A673 (cell line): ENCODE results near the gene DMRTC2. TPM values are rescaled to one million over a fixed set of nuclear protein-coding genes. Genes with fewer than 3 reads are reported as not detected.

Experiments
- BruUV-seq: library from RNA; stranded (reverse); fragments of 400-500 nt; replicated peaks from 2 replicates; lab custom pipeline; 2021; lab: Mats Ljungman, UMichigan
- CTCF ChIA-PET: fragments of 300-600 bp; sonication (Branson Sonifier 250); formaldehyde crosslinking; loops from one replicate; lab custom pipeline; 2022; ENCODE audit warnings: antibody characterized with exemption; lab: Charles Lee
- POLR2A ChIA-PET: fragments of 300-600 bp; sonication (Branson Sonifier 250); formaldehyde crosslinking; loops from one replicate; lab custom pipeline; 2022; ENCODE audit warnings: antibody characterized with exemption; ENCODE audit not compliant: low non-redundant PET; lab: Charles Lee
- DNase-seq: peaks from one replicate; pipeline ENCODE4 v3.0.0-alpha.2; 2015; ENCODE audit warnings: low spot score
- H3K27ac ChIP-seq: fragments of 200-600 bp; sonication (generic); 2 replicates; pipeline ENCODE4 v1.5.1; 2016; ENCODE audit warnings: mixed run types, low read depth, mild to moderate bottlenecking, mixed read lengths, antibody characterized with exemption, low read length; ENCODE audit not compliant: poor library complexity, severe bottlenecking
- H3K27me3 ChIP-seq: fragments of 200-600 bp; sonication (generic); replicated peaks from 2 replicates; pipeline ENCODE4 v1.6.1; 2017; ENCODE audit warnings: mixed run types, low read depth, mild to moderate bottlenecking, mixed read lengths, antibody characterized with exemption, low read length; ENCODE audit not compliant: insufficient read depth, poor library complexity
- H3K36me3 ChIP-seq: fragments of 200-600 bp; sonication (generic); 2 replicates; pipeline ENCODE4 v1.6.1; 2016; ENCODE audit warnings: mixed run types, mild to moderate bottlenecking, mixed read lengths, antibody characterized with exemption, low read length; ENCODE audit not compliant: insufficient read depth, poor library complexity, severe bottlenecking
- H3K4me1 ChIP-seq: fragments of 200-600 bp; sonication (generic); 2 replicates; pipeline ENCODE4 v1.6.1; 2017; ENCODE audit warnings: mixed run types, mild to moderate bottlenecking, mixed read lengths, antibody characterized with exemption, low read length; ENCODE audit not compliant: insufficient read depth, poor library complexity, severe bottlenecking
- H3K4me3 ChIP-seq: fragments of 200-600 bp; sonication (generic); 2 replicates; pipeline ENCODE4 v1.5.1; 2016; ENCODE audit warnings: low read depth, mixed run types, mild to moderate bottlenecking, mixed read lengths, low read length; ENCODE audit not compliant: poor library complexity, severe bottlenecking
- H3K9me3 ChIP-seq: fragments of 200-600 bp; sonication (generic); 2 replicates; pipeline ENCODE4 v1.6.1; 2016; ENCODE audit warnings: mixed run types, low read depth, mild to moderate bottlenecking, mixed read lengths, antibody characterized with exemption, low read length; ENCODE audit not compliant: poor library complexity, severe bottlenecking
- EZH2 ChIP-seq: fragments of 200-600 bp; sonication (generic); IDR thresholded peaks from 2 replicates; pipeline ENCODE4 v1.6.1; 2017; ENCODE audit warnings: borderline replicate concordance, low read depth, mild to moderate bottlenecking, mixed read lengths, antibody characterized with exemption, low read length; ENCODE audit not compliant: poor library complexity, severe bottlenecking
- intact Hi-C: fragments of 100-400 bp; cut with micrococcal nuclease; formaldehyde crosslinking; loops from one replicate; pipeline ENCODE4 v1.10.0; 2022; ENCODE audit not compliant: unreplicated experiment
- total RNA-seq: library from RNA; stranded (reverse); gene quantifications from 2 replicates; pipeline ENCODE4 v1.2.3, GENCODE V29; 2021
- TF ChIP-seq, protein P1 (sequence below): fragments of 300-800, 200-600 bp; sonication (generic); conservative IDR thresholded peaks from 2 replicates; pipeline ENCODE4 v1.5.1; 2017; ENCODE audit warnings: low read depth, mild to moderate bottlenecking, antibody characterized with exemption, low read length, moderate library complexity, mixed read lengths

DMRTC2 gene
- total RNA-seq, 1 experiment from 2014 or later: not detected

DNA sequence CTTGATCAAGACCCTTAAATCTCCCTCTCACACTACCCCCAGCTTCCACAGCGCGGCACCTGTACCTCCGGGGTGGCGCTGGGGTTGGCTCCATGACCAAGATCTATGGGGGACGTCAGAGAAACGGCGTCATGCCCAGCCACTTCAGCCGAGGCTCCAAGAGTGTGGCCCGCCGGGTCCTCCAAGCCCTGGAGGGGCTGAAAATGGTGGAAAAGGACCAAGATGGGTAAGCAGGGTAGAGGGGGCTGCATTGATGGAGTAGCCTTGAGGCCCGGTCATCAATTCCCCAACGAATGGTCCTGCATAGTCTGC lies 24.1 kb downstream of the DMRTC2 start:
- CTCF ChIA-PET: no interaction called here
- H3K4me3 ChIP-seq: no peak overlapping the region
- BruUV-seq: no TSS peak
- no peak for DNase-seq
- H3K36me3 ChIP-seq: peaks cover 88% of the 10 kb centered on the region
- H3K27me3 ChIP-seq: no peaks in the 10 kb centered on the region
- H3K9me3 ChIP-seq: no peaks in the 10 kb centered on the region
- no peak for TF ChIP-seq EZH2
- TF ChIP-seq, protein P1, sequence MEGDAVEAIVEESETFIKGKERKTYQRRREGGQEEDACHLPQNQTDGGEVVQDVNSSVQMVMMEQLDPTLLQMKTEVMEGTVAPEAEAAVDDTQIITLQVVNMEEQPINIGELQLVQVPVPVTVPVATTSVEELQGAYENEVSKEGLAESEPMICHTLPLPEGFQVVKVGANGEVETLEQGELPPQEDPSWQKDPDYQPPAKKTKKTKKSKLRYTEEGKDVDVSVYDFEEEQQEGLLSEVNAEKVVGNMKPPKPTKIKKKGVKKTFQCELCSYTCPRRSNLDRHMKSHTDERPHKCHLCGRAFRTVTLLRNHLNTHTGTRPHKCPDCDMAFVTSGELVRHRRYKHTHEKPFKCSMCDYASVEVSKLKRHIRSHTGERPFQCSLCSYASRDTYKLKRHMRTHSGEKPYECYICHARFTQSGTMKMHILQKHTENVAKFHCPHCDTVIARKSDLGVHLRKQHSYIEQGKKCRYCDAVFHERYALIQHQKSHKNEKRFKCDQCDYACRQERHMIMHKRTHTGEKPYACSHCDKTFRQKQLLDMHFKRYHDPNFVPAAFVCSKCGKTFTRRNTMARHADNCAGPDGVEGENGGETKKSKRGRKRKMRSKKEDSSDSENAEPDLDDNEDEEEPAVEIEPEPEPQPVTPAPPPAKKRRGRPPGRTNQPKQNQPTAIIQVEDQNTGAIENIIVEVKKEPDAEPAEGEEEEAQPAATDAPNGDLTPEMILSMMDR: no peak
- POLR2A ChIA-PET: no interaction called here
- intact Hi-C loops: no loop called here
- H3K4me1 ChIP-seq: peaks cover 27% of the 10 kb centered on the region
- peak overlapping the region; percentile 70 for H3K27ac ChIP-seq

DNA sequence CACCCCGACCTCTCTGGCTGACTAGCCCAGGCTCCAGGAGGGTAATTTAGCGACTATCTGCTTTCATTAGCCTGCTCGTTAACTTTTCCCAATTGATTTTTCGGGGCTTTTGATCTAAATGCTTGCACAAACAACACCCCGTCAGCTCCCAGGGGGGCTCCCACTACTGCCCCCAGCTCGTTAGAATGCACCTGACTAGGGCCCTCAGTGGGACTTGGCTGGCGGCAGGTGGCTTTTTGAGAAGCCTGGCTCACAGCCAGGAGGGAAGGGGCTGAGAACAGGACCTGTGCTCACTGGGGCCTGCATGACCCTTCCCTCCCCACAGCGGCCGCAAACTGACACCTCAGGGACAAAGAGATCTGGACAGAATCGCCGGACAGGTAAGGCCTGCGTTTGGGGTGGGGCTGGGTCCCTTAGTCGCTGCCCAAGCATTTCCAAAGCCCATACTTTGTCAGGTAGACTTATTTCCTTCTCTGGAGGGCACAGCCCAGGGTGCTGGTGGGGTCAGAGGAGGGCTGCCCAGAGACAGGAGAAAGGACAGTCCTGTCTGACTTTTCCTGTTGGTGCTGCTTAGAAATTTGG lies 24.6 kb downstream of the DMRTC2 start:
- intact Hi-C loops: no loop called here
- POLR2A ChIA-PET: no interaction called here
- BruUV-seq: no TSS peak
- Histone ChIP-seq H3K4me1 (peaks cover 22% of the 10 kb centered on the region), H3K36me3 (peaks cover 83% of the 10 kb centered on the region), H3K4me3 (no peak overlapping the region), H3K27ac (peak overlapping the region; percentile 32), H3K9me3 (no peaks in the 10 kb centered on the region), H3K27me3 (no peaks in the 10 kb centered on the region)
- CTCF ChIA-PET: no interaction called here
- TF ChIP-seq, protein P1: no peak
- no peak for TF ChIP-seq EZH2
- DNase-seq: no peak

DNA sequence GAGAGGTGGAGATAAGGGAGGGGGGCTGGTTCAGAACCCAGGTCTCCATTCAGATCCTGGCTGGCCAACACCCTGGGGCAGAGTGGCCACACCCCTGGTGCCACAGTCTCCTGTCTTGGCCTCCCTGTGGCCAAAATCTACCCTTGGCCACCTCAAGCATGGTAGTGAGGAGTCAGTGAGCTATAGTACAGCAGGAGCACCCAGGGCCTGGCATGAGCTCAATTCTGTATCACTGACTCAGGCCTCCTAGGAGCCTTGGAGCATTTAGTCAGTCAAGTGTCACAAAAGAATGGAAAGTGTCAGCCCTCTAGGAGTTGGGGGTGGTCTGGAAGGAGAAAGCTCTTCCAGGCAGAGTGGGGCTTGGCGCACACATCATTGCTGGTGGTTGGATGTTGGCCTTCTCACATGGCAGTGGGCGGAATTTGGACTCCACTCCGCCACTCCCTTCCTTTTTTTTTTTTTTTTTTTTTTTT lies 25.6 kb downstream of the DMRTC2 start:
- Histone ChIP-seq H3K36me3 (peaks cover 74% of the 10 kb centered on the region), H3K27me3 (no peaks in the 10 kb centered on the region), H3K27ac (no peak overlapping the region), H3K9me3 (no peaks in the 10 kb centered on the region), H3K4me3 (no peak overlapping the region), H3K4me1 (peaks cover 20% of the 10 kb centered on the region)
- no peak for TF ChIP-seq EZH2
- TF ChIP-seq, protein P1: no peak
- intact Hi-C loops: no loop called here
- ChIA-PET CTCF (interaction anchor here (0.6 to 0.7 kb wide), 2 partner anchors 61 to 89 kb away, joined by 3 read pairs; partner anchors contain the start of gene RABAC1), POLR2A (interaction anchor here (0.7 kb wide), 1 partner anchor 257 kb away, joined by 10 read pairs; no protein-coding TSS in a partner anchor)
- DNase-seq: peak; percentile 74
- no TSS peak for BruUV-seq
